ENCODE data around the gene BPIFA2.

BPIFA2 gene

DNA sequence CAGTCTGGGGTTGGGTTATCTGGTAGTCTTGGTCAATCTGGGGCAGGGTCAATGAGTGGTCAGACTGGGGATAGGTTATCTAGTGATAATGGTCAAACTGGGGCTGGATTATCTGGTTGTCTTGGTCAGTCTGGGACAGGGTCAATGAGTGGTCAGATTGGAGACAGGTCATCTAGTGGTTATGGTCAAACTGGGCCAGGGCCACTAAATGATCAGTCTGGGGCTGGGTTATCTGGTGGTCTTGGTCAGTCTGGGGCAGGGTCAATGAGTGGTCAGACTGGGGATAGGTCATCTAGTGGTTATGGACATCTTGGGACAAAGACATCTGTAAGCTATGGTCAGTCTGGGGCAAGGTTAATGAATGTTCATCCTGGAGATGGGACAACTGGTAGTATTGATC, 28.5 kb upstream of the BPIFA2 start:
- Histone ChIP-seq H3K4me3 (no peak overlapping the region), H3K27ac (no peak overlapping the region)
- no peak for TF ChIP-seq CTCF (IDR thresholded peaks at IDR 0.05)
- no peak for DNase-seq (ENCODE audit: low spot score)

DNA sequence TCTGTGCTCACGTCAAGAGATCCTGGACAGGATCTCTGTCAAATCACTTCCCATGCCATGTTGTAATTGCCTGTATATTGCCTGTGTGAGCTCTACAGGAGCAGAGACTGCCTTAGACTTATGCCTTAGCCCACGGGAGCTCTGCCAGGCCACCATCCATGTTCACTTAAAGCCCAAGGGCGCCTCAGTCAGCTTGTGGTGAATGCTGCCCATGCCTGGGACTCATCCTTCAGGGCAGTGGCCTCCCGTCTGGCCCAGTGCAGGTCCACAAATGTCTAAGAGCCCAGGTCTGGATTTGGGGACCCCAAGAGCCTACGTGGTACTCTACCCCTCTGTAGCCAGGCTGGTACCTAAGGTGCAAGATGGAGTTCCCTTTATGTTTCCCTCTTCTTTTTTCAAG, 22.4 kb upstream of the BPIFA2 start:
- Histone ChIP-seq H3K4me3 (no peak overlapping the region), H3K27ac (no peak overlapping the region)
- DNase-seq (ENCODE audit: low spot score): peak; percentile 55
- no peak for TF ChIP-seq CTCF (IDR thresholded peaks at IDR 0.05)

DNA sequence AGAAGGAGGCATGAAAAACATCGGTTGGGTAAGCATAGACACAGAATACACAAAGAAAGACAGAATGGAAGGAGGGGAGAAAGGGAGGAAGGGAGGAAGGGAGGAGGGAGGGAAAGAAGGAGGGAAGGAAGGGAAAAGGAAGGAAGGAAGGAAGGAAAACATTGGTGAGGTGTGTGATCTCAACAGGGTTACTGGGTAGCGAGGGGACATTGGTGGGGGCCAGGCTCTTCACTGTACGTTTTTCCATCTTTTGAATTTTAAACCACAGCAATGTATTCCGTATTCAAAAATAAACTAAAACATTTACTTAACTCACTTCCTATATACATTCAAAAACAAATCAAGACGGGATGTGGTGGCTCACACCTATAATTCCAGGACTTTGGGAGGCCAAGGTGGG, 20.7 kb upstream of the BPIFA2 start:
- H3K4me3 ChIP-seq: no peak overlapping the region
- no peak for TF ChIP-seq CTCF (IDR thresholded peaks at IDR 0.05)
- H3K27ac ChIP-seq: no peak overlapping the region
- no peak for DNase-seq (ENCODE audit: low spot score)

GRCh38 chr20:33148040-33148439, 19.9 kb upstream of the BPIFA2 start:
- no peak for DNase-seq (ENCODE audit: low spot score)
- Histone ChIP-seq H3K27ac (no peak overlapping the region), H3K4me3 (no peak overlapping the region)
- no peak for TF ChIP-seq CTCF (IDR thresholded peaks at IDR 0.05)

- no peak for TF ChIP-seq CTCF (IDR thresholded peaks at IDR 0.05)
- no peak for DNase-seq (ENCODE audit: low spot score)
- H3K4me3 ChIP-seq: no peak overlapping the region
- H3K27ac ChIP-seq: no peak overlapping the region
Observed at GRCh38 chr20:33154252-33154651, 13.7 kb upstream of the BPIFA2 start.

- Histone ChIP-seq H3K27ac (no peak overlapping the region), H3K4me3 (no peak overlapping the region)
- TF ChIP-seq CTCF (IDR thresholded peaks at IDR 0.05): no peak
- DNase-seq (ENCODE audit: low spot score): no peak
Observed at GRCh38 chr20:33158637-33159385, 9.1 kb upstream of the BPIFA2 start.

- no peak overlapping the region for H3K4me3 ChIP-seq
- no peak overlapping the region for H3K27ac ChIP-seq
- TF ChIP-seq CTCF (IDR thresholded peaks at IDR 0.05): no peak
- DNase-seq (ENCODE audit: low spot score): no peak
Observed at GRCh38 chr20:33159713-33160112, 8.2 kb upstream of the BPIFA2 start.
